HG03439 (cell line): Measurements from ENCODE around the gene SLC25A42.

Experiments used
- ATAC-seq: cut with Tn5 transposase; IDR thresholded peaks from one replicate; pipeline ENCODE4 v1.9.1; 2021; ENCODE audit warnings: mild to moderate bottlenecking, moderate library complexity; ENCODE audit not compliant: unreplicated experiment

Gene SLC25A42

DNA sequence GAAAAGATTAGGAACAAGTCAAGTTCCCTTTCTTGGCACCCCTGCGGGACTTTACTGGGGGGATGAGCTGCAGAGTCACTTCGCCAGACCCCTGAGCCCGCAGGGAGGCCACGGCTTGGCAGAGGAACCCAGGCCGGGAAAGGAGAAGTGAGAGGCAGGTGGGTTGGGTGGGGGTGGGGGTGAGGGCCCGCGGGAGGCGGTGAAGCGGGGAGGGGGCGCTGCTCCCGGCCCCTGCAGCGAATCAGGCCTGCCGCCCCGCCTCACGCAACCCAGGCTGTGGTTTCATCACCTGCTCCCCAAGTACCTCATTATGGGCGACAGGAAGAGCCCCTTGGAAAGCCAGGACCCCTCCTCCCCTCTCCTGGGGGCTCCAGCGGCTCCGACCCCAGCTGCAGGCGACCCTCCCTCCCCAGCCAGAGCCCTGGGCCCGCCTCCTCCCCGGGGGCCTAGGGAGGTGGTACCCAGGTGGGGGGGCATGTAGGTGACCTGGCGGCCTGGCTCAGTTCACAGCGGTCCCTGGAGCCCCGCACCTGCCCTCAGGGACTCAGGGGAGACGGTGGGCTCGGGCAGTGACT lies 96.8 kb downstream of the SLC25A42 start:
- ATAC-seq: no peak

DNA sequence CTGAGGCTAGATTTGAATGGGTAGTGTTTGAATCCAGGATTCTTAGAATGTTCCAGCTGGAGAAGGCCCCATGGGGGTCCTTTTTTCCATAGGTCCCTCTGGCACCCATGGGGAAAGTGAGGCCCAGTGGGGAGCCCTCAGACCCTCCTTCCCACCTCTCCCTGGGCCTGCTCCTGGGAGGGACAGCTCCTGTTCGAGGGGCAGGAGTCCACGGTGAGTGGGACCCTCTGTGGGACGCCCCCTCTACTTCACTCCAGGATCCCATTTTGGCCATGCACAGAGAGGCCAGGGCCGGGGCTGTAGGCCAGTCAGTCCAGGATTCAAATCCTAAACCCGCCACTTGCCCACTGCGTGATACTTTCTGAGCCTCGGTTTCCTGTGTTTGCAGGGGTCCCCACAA lies 98.7 kb downstream of the SLC25A42 start:
- ATAC-seq: no peak
